MM.1S (cell line): ENCODE results near the gene CLCA1.

Experiments used
- EZH2 ChIP-seq: fragments of 300-600 bp; sonication (generic); optimal IDR thresholded peaks from 2 replicates; pipeline ENCODE3; 2017; ENCODE audit warnings: low read depth, mild to moderate bottlenecking, antibody characterized with exemption, low read length, mixed read lengths
- TF ChIP-seq, protein P1 (sequence below): fragments of 300-600 bp; sonication (generic); IDR thresholded peaks from 2 replicates; pipeline ENCODE4 v1.5.1; 2016; ENCODE audit warnings: antibody characterized with exemption, low read length, mixed read lengths

DNA sequence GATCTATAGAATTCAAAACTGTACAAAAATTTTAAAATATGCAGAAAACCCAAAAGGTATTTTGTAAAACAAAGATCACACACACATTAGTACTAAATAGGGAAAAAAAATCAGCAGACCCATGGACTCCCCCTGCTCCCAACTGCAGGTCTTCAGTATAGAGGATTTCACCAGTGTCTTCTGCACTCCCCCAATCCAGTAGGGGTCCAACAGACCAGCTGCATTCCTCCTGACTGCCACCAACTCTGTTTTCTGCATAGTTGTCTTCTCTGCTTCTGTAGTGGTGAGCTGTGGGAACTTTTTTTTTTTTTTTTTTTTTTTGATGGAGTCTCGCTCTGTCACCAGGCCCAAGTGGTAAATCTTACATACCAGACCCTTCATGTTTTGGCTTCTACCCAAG is 22.8 kb upstream of the CLCA1 start:
- TF ChIP-seq, protein P1, sequence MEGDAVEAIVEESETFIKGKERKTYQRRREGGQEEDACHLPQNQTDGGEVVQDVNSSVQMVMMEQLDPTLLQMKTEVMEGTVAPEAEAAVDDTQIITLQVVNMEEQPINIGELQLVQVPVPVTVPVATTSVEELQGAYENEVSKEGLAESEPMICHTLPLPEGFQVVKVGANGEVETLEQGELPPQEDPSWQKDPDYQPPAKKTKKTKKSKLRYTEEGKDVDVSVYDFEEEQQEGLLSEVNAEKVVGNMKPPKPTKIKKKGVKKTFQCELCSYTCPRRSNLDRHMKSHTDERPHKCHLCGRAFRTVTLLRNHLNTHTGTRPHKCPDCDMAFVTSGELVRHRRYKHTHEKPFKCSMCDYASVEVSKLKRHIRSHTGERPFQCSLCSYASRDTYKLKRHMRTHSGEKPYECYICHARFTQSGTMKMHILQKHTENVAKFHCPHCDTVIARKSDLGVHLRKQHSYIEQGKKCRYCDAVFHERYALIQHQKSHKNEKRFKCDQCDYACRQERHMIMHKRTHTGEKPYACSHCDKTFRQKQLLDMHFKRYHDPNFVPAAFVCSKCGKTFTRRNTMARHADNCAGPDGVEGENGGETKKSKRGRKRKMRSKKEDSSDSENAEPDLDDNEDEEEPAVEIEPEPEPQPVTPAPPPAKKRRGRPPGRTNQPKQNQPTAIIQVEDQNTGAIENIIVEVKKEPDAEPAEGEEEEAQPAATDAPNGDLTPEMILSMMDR: no peak
- TF ChIP-seq EZH2: no peak
